H1 (cell line): ENCODE results near the gene PDS5A.
A peak's percentile ranks its signal among the peaks of the same experiment; 100 is the strongest.

Experiments used
- BCL11A ChIP-seq, 2 experiments: IDR thresholded peaks; one replicate each; pipeline ENCODE4 v1.6.1; 2011; ENCODE audit warnings: low read depth in 2 of 2, low read length in 2 of 2, mild to moderate bottlenecking in 2 of 2
- CTCF ChIP-seq, 3 experiments: IDR thresholded peaks; 1 replicate in 2 of 3; 2 replicates in 1 of 3; pipeline versions ENCODE4 v1.5.1 to v1.6.1; 2011; ENCODE audit warnings: low read length in 3 of 3, mild to moderate bottlenecking in 3 of 3, inconsistent platforms in 2 of 3, low read depth in 1 of 3, moderate library complexity in 1 of 3; ENCODE audit not compliant: insufficient read depth in 1 of 3; ENCODE audit errors: control extremely low read depth in 1 of 3
- EP300 ChIP-seq, 2 experiments: IDR thresholded peaks; 1 replicate in 1 of 2; 2 replicates in 1 of 2; pipeline ENCODE4 v1.6.1; 2011 to 2012; ENCODE audit warnings: low read depth in 2 of 2, low read length in 2 of 2, mild to moderate bottlenecking in 2 of 2, borderline replicate concordance in 1 of 2, inconsistent platforms in 1 of 2, moderate library complexity in 1 of 2
- EZH2 ChIP-seq: fragments of 200-600 bp; sonication (generic); IDR thresholded peaks from 2 replicates; pipeline ENCODE4 v1.7.1; 2012; ENCODE audit warnings: low read depth, mild to moderate bottlenecking, moderate library complexity, low read length, inconsistent platforms; ENCODE audit not compliant: severe bottlenecking
- HDAC2 ChIP-seq, 2 experiments: fragments of 300-600 bp in 1 of 2; sonication (generic) in 1 of 2; IDR thresholded peaks; 2 replicates each; pipeline ENCODE4 v1.6.1; 2011 to 2012; ENCODE audit warnings: low read depth in 2 of 2, low read length in 2 of 2, mild to moderate bottlenecking in 2 of 2, moderate library complexity in 2 of 2, borderline replicate concordance in 1 of 2, inconsistent platforms in 1 of 2
- JUND ChIP-seq: IDR thresholded peaks from 2 replicates; pipeline ENCODE4 v1.6.1; 2011; ENCODE audit warnings: mild to moderate bottlenecking, improper control_type of control experiment, low read length
- POLR2AphosphoS5 ChIP-seq: IDR thresholded peaks from 2 replicates; pipeline ENCODE4 v1.6.1; 2011; ENCODE audit warnings: low read depth, low read length
- RAD21 ChIP-seq, 2 experiments: IDR thresholded peaks in 1 of 2; conservative IDR thresholded peaks in 1 of 2; 2 replicates each; pipeline ENCODE4 v1.6.1; 2011; ENCODE audit warnings: low read depth in 2 of 2, low read length in 2 of 2, improper control_type of control experiment in 1 of 2, inconsistent platforms in 1 of 2, mild to moderate bottlenecking in 1 of 2, moderate library complexity in 1 of 2
- TAF1 ChIP-seq: IDR thresholded peaks from 2 replicates; pipeline ENCODE4 v1.6.1; 2011; ENCODE audit warnings: mild to moderate bottlenecking, low read depth, low read length

GRCh38 chr4:39977489-39978377, at the start of gene PDS5A:
- TF ChIP-seq JUND (no peak), TAF1 (peak; percentile 76), RAD21 (IDR thresholded peaks at IDR 0.05 in 1 of 2, conservative IDR thresholded peaks at IDR 0.05 in 1 of 2; ENCODE audit: low read depth in 2 of 2, low read length in 2 of 2) (peak; percentile 52 to 75), EZH2 (no peak), POLR2AphosphoS5 (peak; percentile 80), HDAC2 (IDR thresholded peaks at IDR 0.05; ENCODE audit: borderline replicate concordance in 1 of 2, low read depth in 2 of 2, low read length in 2 of 2) (0 out of 4 replicates have a peak, but pooled peaks of 1 of the 2 experiments have one; percentile 60), EP300 (IDR thresholded peaks at IDR 0.05; ENCODE audit: borderline replicate concordance in 1 of 2, low read depth in 2 of 2, low read length in 2 of 2) (0 out of 3 replicates have a peak, but pooled peaks of 1 of the 2 experiments have one; percentile 68), CTCF (IDR thresholded peaks at IDR 0.05; ENCODE audit: control extremely low read depth in 1 of 3, insufficient read depth in 1 of 3, low read depth in 1 of 3, low read length in 3 of 3) (peak; percentile 84 to 99 (median 86)), BCL11A (IDR thresholded peaks at IDR 0.05; ENCODE audit: low read depth in 2 of 2, low read length in 2 of 2) (no peak)
